ENCODE results near the gene TXNRD2.
A peak's percentile ranks its signal among the peaks of the same experiment; 100 is the strongest.
"Not testable (repeated sequence)": the region's sequence is repeated elsewhere in the genome, so short reads cannot be mapped to it uniquely, and the experiment has no call there.

The TXNRD2 gene

DNA sequence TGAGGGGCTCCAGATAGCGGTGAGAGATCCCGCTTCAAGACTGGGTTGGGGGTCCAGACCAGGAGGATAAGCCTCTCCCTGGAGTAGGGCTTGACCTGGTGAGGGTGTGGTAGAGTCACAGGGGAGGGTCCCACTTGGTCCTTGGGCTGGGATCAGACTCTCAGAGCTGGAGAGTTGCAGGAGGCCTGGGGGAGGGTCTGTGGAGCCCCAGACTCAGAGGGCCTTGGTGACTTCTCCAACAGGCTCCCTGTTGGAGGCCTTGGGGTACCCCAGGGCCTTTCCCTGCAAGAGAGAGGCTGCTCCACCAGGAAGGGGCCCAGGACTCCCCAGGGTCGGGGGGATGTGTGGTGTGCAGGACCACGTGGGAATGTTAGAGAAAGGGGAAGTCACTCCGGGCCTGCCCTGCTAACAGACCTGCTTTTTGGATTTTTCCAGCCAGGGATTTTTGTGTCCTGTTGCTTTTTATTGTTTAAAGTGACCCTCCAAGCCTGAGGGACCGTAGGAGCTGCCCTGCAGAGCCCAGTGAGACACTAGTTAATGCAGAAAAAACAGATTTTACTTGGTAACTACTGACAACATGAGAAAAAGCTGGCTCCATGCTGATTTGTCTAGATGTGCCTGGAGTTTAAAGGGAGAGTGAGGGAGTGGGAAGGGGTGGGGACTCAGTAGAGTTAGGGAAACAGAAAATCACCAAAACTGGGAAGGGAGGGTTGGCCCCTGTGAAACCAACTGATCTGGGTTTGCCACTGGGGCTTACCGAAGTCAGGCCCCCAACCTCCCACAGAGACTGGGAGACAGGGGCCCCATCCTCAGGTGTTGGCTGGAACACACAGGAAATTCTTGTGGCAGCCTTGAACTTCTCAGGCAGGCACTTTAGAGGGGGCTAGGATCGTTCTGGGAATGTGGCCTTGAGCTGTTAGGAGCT is 801 bp upstream of the TXNRD2 start:
- DNase-seq, result no peak

DNA sequence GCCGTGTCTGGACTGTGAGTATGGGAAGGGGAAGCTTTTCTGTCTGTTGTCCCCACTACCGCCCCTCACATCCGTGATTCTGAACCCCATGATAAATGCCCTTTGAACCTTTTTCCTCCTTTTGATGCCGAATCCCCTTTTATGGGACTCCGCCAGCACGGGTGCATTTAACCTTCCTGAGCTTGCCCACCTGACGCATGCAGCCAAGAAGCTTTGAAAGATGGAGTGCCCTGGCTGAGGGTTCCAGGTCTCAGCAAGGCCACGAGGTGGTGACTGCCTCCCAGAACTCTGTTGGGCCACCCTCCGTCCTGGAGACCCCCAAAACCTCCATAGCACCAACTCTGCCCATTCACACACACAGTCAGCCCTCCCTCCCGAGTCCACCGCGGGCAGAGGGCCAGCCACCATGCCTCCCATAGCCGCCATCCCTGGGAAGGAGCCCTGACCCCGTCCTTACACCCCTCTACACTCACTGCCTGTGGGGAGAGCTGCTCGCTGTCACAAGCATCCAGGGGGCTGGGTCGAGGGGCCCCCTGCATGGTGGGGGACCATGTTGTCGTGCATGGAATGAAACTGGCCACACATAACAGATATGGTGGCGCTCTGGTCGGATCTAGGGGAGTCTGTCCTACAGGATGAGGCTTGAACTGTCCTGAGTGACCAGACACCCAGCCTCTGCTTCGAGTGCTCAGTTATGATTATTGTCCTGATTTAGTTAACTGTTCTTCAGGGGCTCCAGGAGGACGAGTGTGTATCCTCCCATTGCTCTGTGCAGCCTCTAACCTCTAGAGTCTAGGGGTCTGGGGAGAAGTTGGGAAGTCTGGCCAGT is 868 bp downstream of the TXNRD2 start:
- no peak for DNase-seq

GRCh38 chr22:19937616-19938473 is 3.8 kb downstream of the TXNRD2 start:
- no peak for DNase-seq

- no peak for DNase-seq
Observed at GRCh38 chr22:19936513-19936912, 5.1 kb downstream of the TXNRD2 start.

DNA sequence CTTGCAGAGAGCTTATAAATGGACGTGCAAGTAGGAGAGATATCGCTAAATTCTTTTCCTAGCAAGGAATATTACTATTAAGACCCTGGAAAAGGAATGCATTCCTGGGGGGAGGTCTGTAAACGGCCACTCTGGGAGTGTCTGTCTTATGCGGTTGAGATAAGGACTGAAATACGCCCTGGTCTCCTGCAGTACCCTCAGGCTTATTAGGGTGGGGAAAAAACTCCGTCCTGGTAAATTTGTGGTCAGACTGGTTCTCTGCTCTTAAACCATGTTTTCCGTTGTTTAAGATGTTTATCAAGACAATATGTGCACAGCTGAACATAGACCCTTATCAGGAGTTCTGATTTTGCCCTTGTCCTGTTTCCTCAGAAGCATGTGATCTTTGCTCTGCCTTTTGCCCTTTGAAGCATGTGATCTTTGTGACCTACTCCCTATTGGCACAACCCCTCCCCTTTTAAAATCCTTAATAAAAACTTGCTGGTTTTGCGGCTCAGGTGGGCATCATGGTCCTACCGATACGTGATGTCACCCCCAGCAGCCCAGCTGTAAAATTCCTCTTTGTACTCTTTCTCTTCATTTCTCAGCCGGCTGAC is 6.4 kb downstream of the TXNRD2 start:
- DNase-seq, result not testable (repeated sequence)

- DNase-seq, result peak; percentile 59
Observed at GRCh38 chr22:19933341-19934241, 8.0 kb downstream of the TXNRD2 start.

GRCh38 chr22:19932367-19933206 is 9.0 kb downstream of the TXNRD2 start:
- DNase-seq, result peak; percentile 77

GRCh38 chr22:19931514-19931913 is 10.1 kb downstream of the TXNRD2 start:
- no peak for DNase-seq

- no peak for DNase-seq
Observed at GRCh38 chr22:19930551-19931486, 10.8 kb downstream of the TXNRD2 start.

DNA sequence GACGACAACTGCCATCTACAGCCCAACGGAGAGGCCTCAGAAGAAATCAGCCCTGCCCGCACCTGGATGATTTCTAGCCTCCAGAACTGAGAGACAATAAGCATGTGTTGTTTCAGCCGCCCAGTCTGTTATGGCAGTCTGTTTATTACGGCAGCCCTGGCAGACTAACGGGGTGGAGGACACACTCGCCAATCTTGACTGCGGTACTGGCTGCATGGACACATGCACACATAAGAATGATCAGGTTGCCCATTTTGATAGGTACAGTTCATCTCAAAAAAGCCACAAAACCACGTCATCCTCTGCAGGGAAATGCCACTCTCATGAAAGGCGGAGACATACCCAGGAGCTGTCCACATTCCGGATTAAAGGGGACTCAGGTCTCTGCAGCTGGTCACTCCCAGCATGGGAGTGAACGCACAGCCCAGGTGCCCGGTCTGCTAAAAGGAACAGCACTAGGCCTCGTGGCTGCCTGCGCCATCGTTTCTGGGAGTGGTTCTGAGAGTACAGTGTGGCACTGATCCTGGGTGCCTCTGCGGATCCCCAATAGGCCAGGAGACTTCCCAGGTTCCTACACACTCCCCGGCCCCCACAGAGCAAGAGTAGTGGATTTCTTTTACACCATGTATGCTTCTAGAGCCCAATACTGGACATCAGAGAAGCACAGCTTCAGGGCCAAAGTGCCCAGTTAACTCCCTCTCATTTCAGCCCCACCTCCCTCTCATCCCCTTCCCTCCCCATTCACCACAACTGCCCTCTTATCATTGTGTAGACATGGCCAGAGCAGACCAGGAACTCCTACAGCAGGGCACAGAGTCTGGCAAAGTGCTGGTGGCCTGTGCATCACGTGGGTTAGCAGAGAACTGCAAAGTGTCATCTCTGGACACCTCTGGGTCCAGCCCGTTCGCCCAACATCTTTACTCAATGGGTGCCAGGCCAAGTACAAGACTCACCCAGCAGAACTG is 11.8 kb downstream of the TXNRD2 start:
- DNase-seq, result no peak

GRCh38 chr22:19928207-19928606 is 13.4 kb downstream of the TXNRD2 start:
- DNase-seq, result no peak

DNA sequence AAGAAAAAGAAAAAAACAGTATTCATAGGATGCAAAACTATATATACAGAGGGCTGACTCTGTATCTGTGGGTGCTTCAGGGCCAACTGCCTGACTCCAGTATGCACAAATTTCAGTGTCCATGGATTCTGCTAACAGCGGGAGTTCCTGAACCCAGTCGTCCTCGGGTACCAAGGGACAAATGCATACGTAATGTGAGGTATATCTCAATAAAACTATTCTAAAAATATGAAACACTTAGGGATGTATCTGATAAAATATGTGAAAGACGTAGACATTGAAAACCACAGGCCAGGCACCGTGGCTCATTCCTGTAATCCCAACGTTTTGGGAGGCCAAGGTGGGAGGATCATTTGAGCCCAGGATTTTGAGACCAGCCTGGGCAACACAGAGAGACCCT is 13.9 kb downstream of the TXNRD2 start:
- DNase-seq, result no peak

- not testable (repeated sequence) for DNase-seq
Observed at GRCh38 chr22:19926028-19926427, 15.6 kb downstream of the TXNRD2 start.

DNA sequence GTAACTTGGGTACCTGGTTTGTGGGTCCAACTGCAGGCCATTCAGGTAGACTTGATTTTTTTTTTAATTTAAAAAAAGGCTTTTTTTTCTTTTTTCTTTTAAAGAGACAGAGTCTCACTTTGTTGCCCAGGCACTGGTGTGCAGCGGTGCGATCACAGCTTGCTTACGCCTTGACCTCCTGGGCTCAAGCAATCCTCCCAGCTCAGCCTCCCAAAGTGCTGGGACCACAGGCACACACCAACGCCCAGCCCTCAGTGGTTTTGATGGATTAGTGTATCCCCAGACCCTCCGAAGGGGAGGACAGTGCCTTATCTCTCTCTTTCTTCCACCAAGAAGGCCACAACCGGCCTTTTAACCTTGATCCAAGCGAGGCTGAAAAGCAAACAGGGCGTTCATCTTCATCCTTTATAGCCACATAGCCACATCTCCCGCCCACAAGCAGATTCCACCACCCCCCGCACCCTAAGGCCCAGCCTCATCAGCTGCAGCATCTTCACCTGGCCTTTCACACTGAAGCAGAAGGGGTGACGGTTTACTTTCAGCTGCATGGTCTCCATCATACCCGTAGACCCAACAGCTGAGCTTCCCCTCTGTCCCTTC is 17.6 kb downstream of the TXNRD2 start:
- DNase-seq, result no peak

DNA sequence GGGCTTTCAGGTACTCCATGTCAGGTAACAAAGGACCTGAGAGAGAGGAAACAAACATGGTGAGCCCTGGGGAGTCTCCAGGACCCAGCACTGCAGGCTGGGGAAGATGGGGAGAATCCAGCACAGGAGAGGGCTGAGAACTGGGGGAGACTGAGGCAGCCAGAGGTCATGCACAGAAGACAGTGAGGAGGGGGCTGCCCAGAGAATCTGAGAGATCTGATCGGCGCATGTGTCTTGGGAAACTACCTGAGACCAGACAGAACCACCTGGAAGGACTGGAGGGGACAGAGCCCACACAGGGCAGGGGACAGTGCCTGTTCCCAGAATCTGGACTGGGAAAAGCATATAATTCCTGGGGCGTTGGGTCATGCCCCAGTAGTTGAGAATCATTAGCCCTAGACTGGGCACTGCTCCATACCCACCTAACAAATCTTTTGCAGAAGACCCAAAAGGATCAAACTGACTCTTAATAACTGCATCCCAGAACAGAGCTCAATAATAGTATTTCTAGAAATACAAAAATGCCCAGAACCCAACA is 20.0 kb downstream of the TXNRD2 start:
- no peak for DNase-seq

- no peak for DNase-seq
Observed at GRCh38 chr22:19919701-19920363, 21.8 kb downstream of the TXNRD2 start.

Measured in DMS79 (cell line).